Astrocyte (in vitro differentiated cells and primary cell): ENCODE measurements around the gene SNRPD1.

ENCODE experiments used
- EZH2 ChIP-seq: IDR thresholded peaks from 2 replicates; pipeline ENCODE4 v1.6.1; 2012; ENCODE audit warnings: mild to moderate bottlenecking, low read length, inconsistent platforms; ENCODE audit not compliant: insufficient read depth
- TF ChIP-seq, protein P1 (sequence below): IDR thresholded peaks from 2 replicates; pipeline ENCODE4 v1.5.1; 2011; ENCODE audit warnings: low read depth, mild to moderate bottlenecking, inconsistent platforms, low read length, moderate library complexity; ENCODE audit not compliant: insufficient read depth

DNA sequence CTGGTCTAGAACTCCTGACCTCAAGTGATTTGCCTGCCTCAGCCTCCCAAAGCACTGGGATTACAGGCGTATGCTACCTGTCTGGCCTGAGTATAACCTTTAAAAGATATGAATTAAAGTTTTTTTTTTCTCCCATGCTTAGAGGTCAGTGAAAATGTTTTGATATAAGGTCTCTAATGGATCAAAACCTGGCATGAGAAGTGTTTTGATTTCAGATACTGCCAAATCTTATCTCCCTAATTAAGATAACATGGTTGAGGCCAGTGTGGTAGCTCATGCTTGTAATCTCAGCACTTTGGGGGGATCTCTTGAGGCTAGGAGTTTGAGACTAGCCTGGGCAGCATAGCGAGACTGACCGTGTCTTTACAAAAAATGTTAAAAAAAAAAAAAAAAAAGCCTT is 41.2 kb downstream of the SNRPD1 start:
- no peak for TF ChIP-seq EZH2
- TF ChIP-seq, protein P1, sequence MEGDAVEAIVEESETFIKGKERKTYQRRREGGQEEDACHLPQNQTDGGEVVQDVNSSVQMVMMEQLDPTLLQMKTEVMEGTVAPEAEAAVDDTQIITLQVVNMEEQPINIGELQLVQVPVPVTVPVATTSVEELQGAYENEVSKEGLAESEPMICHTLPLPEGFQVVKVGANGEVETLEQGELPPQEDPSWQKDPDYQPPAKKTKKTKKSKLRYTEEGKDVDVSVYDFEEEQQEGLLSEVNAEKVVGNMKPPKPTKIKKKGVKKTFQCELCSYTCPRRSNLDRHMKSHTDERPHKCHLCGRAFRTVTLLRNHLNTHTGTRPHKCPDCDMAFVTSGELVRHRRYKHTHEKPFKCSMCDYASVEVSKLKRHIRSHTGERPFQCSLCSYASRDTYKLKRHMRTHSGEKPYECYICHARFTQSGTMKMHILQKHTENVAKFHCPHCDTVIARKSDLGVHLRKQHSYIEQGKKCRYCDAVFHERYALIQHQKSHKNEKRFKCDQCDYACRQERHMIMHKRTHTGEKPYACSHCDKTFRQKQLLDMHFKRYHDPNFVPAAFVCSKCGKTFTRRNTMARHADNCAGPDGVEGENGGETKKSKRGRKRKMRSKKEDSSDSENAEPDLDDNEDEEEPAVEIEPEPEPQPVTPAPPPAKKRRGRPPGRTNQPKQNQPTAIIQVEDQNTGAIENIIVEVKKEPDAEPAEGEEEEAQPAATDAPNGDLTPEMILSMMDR: no peak
